Choroid plexus epithelial cell (primary cell): ENCODE results near the gene HNRNPK.

Experiments
- DNase-seq: peaks from one replicate; pipeline ENCODE4 v3.0.0-alpha.2; 2010; ENCODE audit warnings: low read depth
- H3K4me3 ChIP-seq: 2 replicates; pipeline ENCODE4 v1.5.1; 2011; ENCODE audit warnings: low read depth, mild to moderate bottlenecking, control low read depth, low read length, moderate library complexity
- CTCF ChIP-seq: conservative IDR thresholded peaks from 2 replicates; pipeline ENCODE4 v1.5.1; 2011; ENCODE audit warnings: low read depth, mild to moderate bottlenecking, control low read depth, inconsistent platforms, low read length, moderate library complexity

HNRNPK gene

GRCh38 chr9:83977196-83977595, 2.8 kb downstream of the HNRNPK start:
- peak overlapping the region; percentile 100 for H3K4me3 ChIP-seq
- no peak for TF ChIP-seq CTCF
- DNase-seq, result no peak

- TF ChIP-seq CTCF, result no peak
- no peak for DNase-seq
- no peak overlapping the region for H3K4me3 ChIP-seq
Observed at GRCh38 chr9:83976372-83976771, 3.6 kb downstream of the HNRNPK start.

- no peak overlapping the region for H3K4me3 ChIP-seq
- no peak for DNase-seq
- TF ChIP-seq CTCF, result no peak
Observed at GRCh38 chr9:83975300-83975699, 4.7 kb downstream of the HNRNPK start.

GRCh38 chr9:83972286-83972685, 7.7 kb downstream of the HNRNPK start:
- peak; percentile 45 for DNase-seq
- no peak overlapping the region for H3K4me3 ChIP-seq
- TF ChIP-seq CTCF, result no peak

GRCh38 chr9:83971485-83971884, 8.5 kb downstream of the HNRNPK start:
- TF ChIP-seq CTCF, result no peak
- no peak overlapping the region for H3K4me3 ChIP-seq
- no peak for DNase-seq

GRCh38 chr9:83969602-83970001, 10.4 kb downstream of the HNRNPK start:
- no peak overlapping the region for H3K4me3 ChIP-seq
- DNase-seq, result no peak
- no peak for TF ChIP-seq CTCF

GRCh38 chr9:83967073-83967472, 12.9 kb downstream of the HNRNPK start:
- no peak for DNase-seq
- no peak overlapping the region for H3K4me3 ChIP-seq
- TF ChIP-seq CTCF, result no peak
